Stimulated activated naive CD4-positive, alpha-beta T cell (primary cell): ENCODE results near the gene TIMM23.
"Not testable (repeated sequence)": the region's sequence is repeated elsewhere in the genome, so short reads cannot be mapped to it uniquely, and the experiment has no call there.

Experiments
- DNase-seq, 6 experiments: peaks; one replicate each; lab custom pipeline; 2025; lab: John Stamatoyannopoulos, UW

TIMM23 gene

GRCh38 chr10:45997557-45997956, 25.3 kb downstream of the TIMM23 start:
- no peak for DNase-seq

- no peak for DNase-seq
Observed at GRCh38 chr10:45997994-45998763, 25.9 kb downstream of the TIMM23 start.

- DNase-seq: not testable (repeated sequence)
Observed at GRCh38 chr10:45999955-46000354, 27.7 kb downstream of the TIMM23 start.

GRCh38 chr10:46000538-46000937, 28.2 kb downstream of the TIMM23 start:
- no peak for DNase-seq

GRCh38 chr10:46001187-46001756, 29.0 kb downstream of the TIMM23 start:
- DNase-seq: no peak

GRCh38 chr10:46002189-46002687, 29.9 kb downstream of the TIMM23 start:
- DNase-seq: not testable (repeated sequence)

- DNase-seq: no peak
Observed at GRCh38 chr10:46002916-46003693, 30.8 kb downstream of the TIMM23 start.

- DNase-seq: no peak
Observed at GRCh38 chr10:46004963-46005362, 32.7 kb downstream of the TIMM23 start.

GRCh38 chr10:46005383-46005782, 33.1 kb downstream of the TIMM23 start:
- DNase-seq: no peak

GRCh38 chr10:46006219-46006618, 33.9 kb downstream of the TIMM23 start:
- DNase-seq: no peak

- DNase-seq: no peak
Observed at GRCh38 chr10:46012746-46013145, 40.5 kb downstream of the TIMM23 start.

- no peak for DNase-seq
Observed at GRCh38 chr10:46014206-46014605, 41.9 kb downstream of the TIMM23 start.

GRCh38 chr10:46014683-46015405, 42.6 kb downstream of the TIMM23 start:
- no peak for DNase-seq

- DNase-seq: no peak
Observed at GRCh38 chr10:46016190-46016589, 43.9 kb downstream of the TIMM23 start.

GRCh38 chr10:46016811-46017210, 44.5 kb downstream of the TIMM23 start:
- DNase-seq: no peak

- DNase-seq: no peak
Observed at GRCh38 chr10:46017733-46018132, 45.4 kb downstream of the TIMM23 start.

- no peak for DNase-seq
Observed at GRCh38 chr10:46018453-46019176, 46.3 kb downstream of the TIMM23 start.

GRCh38 chr10:46019177-46019528, 46.9 kb downstream of the TIMM23 start:
- no peak for DNase-seq

GRCh38 chr10:46019569-46020343, 47.5 kb downstream of the TIMM23 start:
- DNase-seq: peak in 2 of 6 experiments; percentile 5 to 34

- DNase-seq: no peak
Observed at GRCh38 chr10:46020344-46020657, 48.0 kb downstream of the TIMM23 start.
